GM23338 (cell line): ENCODE measurements around the gene NDRG3. TPM values are rescaled to one million over a fixed set of nuclear protein-coding genes. Genes with fewer than 3 reads are reported as not detected.
A peak's percentile ranks its signal among the peaks of the same experiment; 100 is the strongest.

ENCODE experiments used
- ATAC-seq: fragments of 200-7000 bp; cut with Tn5 transposase; 3 replicates; pipeline ENCODE4 v1.9.1; 2020
- DNase-seq: peaks from one replicate; pipeline ENCODE4 v3.0.0-alpha.2; 2015; ENCODE audit warnings: low spot score
- H2AFZ ChIP-seq: fragments of 200-600 bp; sonication (generic); 2 replicates; pipeline ENCODE4 v1.8.0; 2016; ENCODE audit warnings: antibody characterized with exemption, mild to moderate bottlenecking, moderate library complexity
- H3F3A ChIP-seq: fragments of 200-600 bp; sonication (generic); replicated peaks from 2 replicates; pipeline ENCODE4 v1.8.0; 2017; ENCODE audit warnings: antibody characterized with exemption, mixed run types, low read depth
- H3K27ac ChIP-seq: fragments of 200-600 bp; sonication (generic); 2 replicates; pipeline ENCODE4 v1.6.1; 2016; ENCODE audit warnings: low read depth
- H3K27me3 ChIP-seq: fragments of 200-600 bp; sonication (generic); 2 replicates; pipeline ENCODE4 v1.8.0; 2016; ENCODE audit warnings: mild to moderate bottlenecking, mixed run types, moderate library complexity; ENCODE audit not compliant: insufficient read depth
- H3K36me3 ChIP-seq: fragments of 200-600 bp; sonication (generic); 2 replicates; pipeline ENCODE4 v1.8.0; 2016; ENCODE audit warnings: mild to moderate bottlenecking; ENCODE audit not compliant: insufficient read depth
- H3K4me1 ChIP-seq: fragments of 200-600 bp; sonication (generic); 2 replicates; pipeline ENCODE4 v1.8.0; 2016; ENCODE audit warnings: mild to moderate bottlenecking, moderate library complexity; ENCODE audit not compliant: insufficient read depth
- H3K4me2 ChIP-seq: fragments of 200-600 bp; sonication (generic); 2 replicates; pipeline ENCODE4 v1.7.1; 2017; ENCODE audit warnings: mixed run types
- H3K4me3 ChIP-seq: fragments of 200-600 bp; sonication (generic); 2 replicates; pipeline ENCODE4 v1.6.1; 2016; ENCODE audit warnings: mixed run types
- H3K79me2 ChIP-seq: fragments of 200-600 bp; sonication (generic); replicated peaks from 2 replicates; pipeline ENCODE4 v1.8.0; 2017; ENCODE audit warnings: mild to moderate bottlenecking; ENCODE audit not compliant: insufficient read depth
- H3K9me2 ChIP-seq: fragments of 200-600 bp; sonication (generic); 2 replicates; pipeline ENCODE4 v1.8.0; 2017; ENCODE audit not compliant: insufficient read depth
- H4K20me1 ChIP-seq: fragments of 200-600 bp; sonication (generic); replicated peaks from 2 replicates; pipeline ENCODE4 v1.8.0; 2017; ENCODE audit warnings: mild to moderate bottlenecking; ENCODE audit not compliant: insufficient read depth
- H3K27ac Mint-ChIP-seq: 2 replicates; pipeline ENCODE4 v1.8.0; 2020; ENCODE audit warnings: inconsistent platforms, mild to moderate bottlenecking, moderate library complexity, mixed read lengths
- H3K27me3 Mint-ChIP-seq: 3 replicates; pipeline ENCODE4 v1.8.0; 2022; ENCODE audit warnings: low read depth, mild to moderate bottlenecking, moderate library complexity, mixed read lengths, inconsistent platforms; ENCODE audit not compliant: insufficient read depth, poor library complexity
- H3K36me3 Mint-ChIP-seq: 3 replicates; pipeline ENCODE4 v1.8.0; 2021; ENCODE audit warnings: low read depth, mild to moderate bottlenecking, inconsistent platforms, moderate library complexity, mixed read lengths
- H3K4me1 Mint-ChIP-seq: 3 replicates; pipeline ENCODE4 v1.8.0; 2020; ENCODE audit warnings: mild to moderate bottlenecking, inconsistent platforms, mixed read lengths
- H3K4me3 Mint-ChIP-seq: 3 replicates; pipeline ENCODE4 v1.8.0; 2021; ENCODE audit warnings: moderate library complexity, mild to moderate bottlenecking, inconsistent platforms, mixed read lengths
- H3K9me3 Mint-ChIP-seq: 3 replicates; pipeline ENCODE4 v1.8.0; 2020; ENCODE audit warnings: moderate library complexity, mild to moderate bottlenecking, inconsistent platforms, mixed read lengths
- CREB1 ChIP-seq: fragments of 250-450 bp; sonication (Bioruptor Pico); IDR thresholded peaks from 2 replicates; pipeline ENCODE4 v1.5.0; 2020; ENCODE audit warnings: low read depth, mild to moderate bottlenecking, moderate library complexity
- CTCF ChIP-seq, 2 experiments: fragments of 200-600 bp in 1 of 2; sonication (generic) in 1 of 2; conservative IDR thresholded peaks; 2 replicates each; pipeline versions ENCODE4 v1.5.1 to v1.6.1; 2016 to 2017; ENCODE audit warnings: antibody characterized with exemption in 2 of 2, low read depth in 2 of 2, mild to moderate bottlenecking in 2 of 2, moderate library complexity in 1 of 2
- ETS1 ChIP-seq: IDR thresholded peaks from 2 replicates; pipeline ENCODE4 v1.6.1; 2016; ENCODE audit warnings: antibody characterized with exemption
- EZH2 ChIP-seq: fragments of 200-600 bp; sonication (generic); IDR thresholded peaks from one replicate; pipeline ENCODE4 v1.8.0; 2017; ENCODE audit warnings: antibody characterized with exemption, mild to moderate bottlenecking, low read depth; ENCODE audit not compliant: unreplicated experiment
- EZH2phosphoT487 ChIP-seq: fragments of 200-600 bp; sonication (generic); IDR thresholded peaks from one replicate; pipeline ENCODE4 v1.8.1; 2018; ENCODE audit warnings: antibody characterized with exemption; ENCODE audit not compliant: unreplicated experiment
- JUNB ChIP-seq: IDR thresholded peaks from one replicate; pipeline ENCODE4 v1.6.1; 2016; ENCODE audit warnings: antibody characterized with exemption; ENCODE audit not compliant: unreplicated experiment
- NANOG ChIP-seq: IDR thresholded peaks from 2 replicates; pipeline ENCODE4 v1.6.1; 2016; ENCODE audit warnings: antibody characterized with exemption, borderline replicate concordance
- POLR2AphosphoS5 ChIP-seq: IDR thresholded peaks from 2 replicates; pipeline ENCODE4 v1.6.1; 2016; ENCODE audit warnings: antibody characterized with exemption, low read depth
- REST ChIP-seq: IDR thresholded peaks from one replicate; pipeline ENCODE4 v1.6.1; 2018; ENCODE audit warnings: antibody characterized with exemption; ENCODE audit not compliant: unreplicated experiment
- STAT1 ChIP-seq: IDR thresholded peaks from one replicate; pipeline ENCODE4 v1.6.1; 2016; ENCODE audit warnings: antibody characterized with exemption; ENCODE audit not compliant: unreplicated experiment
- ZNF114 ChIP-seq: fragments of 250-450 bp; sonication (Bioruptor Pico); IDR thresholded peaks from 2 replicates; pipeline ENCODE4 v1.5.0; 2020; ENCODE audit warnings: mild to moderate bottlenecking, moderate library complexity
- ZNF331 ChIP-seq: fragments of 250-450 bp; sonication (Bioruptor Pico); IDR thresholded peaks from 2 replicates; pipeline ENCODE4 v1.5.0; 2020; ENCODE audit warnings: low read depth, mild to moderate bottlenecking, moderate library complexity
- ZNF462 ChIP-seq: fragments of 250-450 bp; sonication (Bioruptor Pico); IDR thresholded peaks from 2 replicates; pipeline ENCODE4 v1.5.0; 2020; ENCODE audit warnings: mild to moderate bottlenecking, moderate library complexity
- polyA plus RNA-seq: library from polyadenylated mRNA; unstranded; fragments of >200 nt; fragmentation: Nextera tagmentation; extraction: Ambion mirVana; gene quantifications from 2 replicates; pipeline ENCODE4 v1.2.1, GENCODE V29; 2016
- total RNA-seq: library from RNA; depleted of rRNA; stranded (reverse); fragments of >200 nt; shearing (Covaris generic); gene quantifications from 2 replicates; pipeline ENCODE4 v1.2.3, GENCODE V29; 2014

The NDRG3 gene
- total and polyA plus RNA-seq, 2 experiments from 2014 or later = 18.6 to 24.0 TPM

GRCh38 chr20:36632147-36632486, 113.8 kb downstream of the NDRG3 start:
- H4K20me1 ChIP-seq = no peaks in the 10 kb centered on the region
- H3K36me3 ChIP-seq = no peaks in the 10 kb centered on the region
- no peak overlapping the region for H3K27ac ChIP-seq
- TF ChIP-seq ZNF462 (CRISPR knock-in tag) (no peak), ZNF114 (no peak), CREB1 (no peak), EZH2 (no peak), STAT1 (no peak), CTCF (conservative IDR thresholded peaks at IDR 0.05; ENCODE audit: low read depth in 2 of 2) (no peak), EZH2phosphoT487 (no peak), JUNB (no peak), ETS1 (no peak), NANOG (no peak), POLR2AphosphoS5 (no peak), REST (no peak), ZNF331 (CRISPR knock-in tag) (no peak)
- no peak overlapping the region; the same call in 1 of the 2 replicates for H3K27ac Mint-ChIP-seq
- no peaks in the 10 kb centered on the region for H3K9me3 Mint-ChIP-seq
- ATAC-seq (no peak), DNase-seq (no peak)
- H3K4me1 Mint-ChIP-seq = peaks cover 3% of the 10 kb centered on the region; the same call in 2 of the 3 replicates
- H3F3A ChIP-seq = no peaks in the 10 kb centered on the region
- no peak overlapping the region for H3K4me3 Mint-ChIP-seq
- H2AFZ ChIP-seq = peak overlapping the region; percentile 72; the same call in 1 of the 2 replicates
- H3K9me2 ChIP-seq = no peaks in the 10 kb centered on the region
- H3K4me3 ChIP-seq = no peak overlapping the region
- no peak overlapping the region for H3K4me2 ChIP-seq
- H3K27me3 Mint-ChIP-seq = peaks cover 8% of the 10 kb centered on the region
- no peaks in the 10 kb centered on the region; the same call in 2 of the 3 replicates for H3K36me3 Mint-ChIP-seq
- no peaks in the 10 kb centered on the region for H3K27me3 ChIP-seq
- H3K4me1 ChIP-seq = no peaks in the 10 kb centered on the region
- H3K79me2 ChIP-seq = no peaks in the 10 kb centered on the region
